ENCODE results near the gene SH3BGRL2. TPM values are rescaled to one million over a fixed set of nuclear protein-coding genes. Genes with fewer than 3 reads are reported as not detected.

Gene SH3BGRL2
- total RNA-seq, 1 experiment from 2014 or later, result 46.1 TPM

GRCh38 chr6:79634491-79635231 is 3.5 kb downstream of the SH3BGRL2 start:
- no peaks in the 10 kb centered on the region for H3K9me3 Mint-ChIP-seq (ENCODE audit: low read depth, unreplicated experiment)
- peaks cover 26% of the 10 kb centered on the region for H3K36me3 Mint-ChIP-seq (ENCODE audit: insufficient read depth, unreplicated experiment)
- BruUV-seq (replicated peaks), result no TSS peak
- CTCF ChIA-PET, result interaction anchor here (0.8 to 1.2 kb wide), 3 partner anchors 12 to 38 kb away, joined by 3 read pairs; no protein-coding TSS in a partner anchor
- no peaks in the 10 kb centered on the region for H3K27me3 Mint-ChIP-seq (ENCODE audit: unreplicated experiment)
- peak overlapping the region; percentile 93 for H3K27ac Mint-ChIP-seq (ENCODE audit: unreplicated experiment)
- TF ChIP-seq CTCF (IDR thresholded peaks at IDR 0.05; ENCODE audit: unreplicated experiment), result no peak
- no peak for DNase-seq
- peaks cover 44% of the 10 kb centered on the region for H3K4me1 Mint-ChIP-seq (ENCODE audit: low read depth, unreplicated experiment)
- peak overlapping the region; percentile 95 for H3K4me3 Mint-ChIP-seq (ENCODE audit: low read depth, unreplicated experiment)
- intact Hi-C loops (cut with micrococcal nuclease; ENCODE audit: unreplicated experiment), result loop anchor here (1.0 to 2.0 kb wide), 3 partner anchors 36 to 109 kb away; no protein-coding TSS in a partner anchor

- CTCF ChIA-PET, result interaction anchor here (0.9 to 1.2 kb wide), 2 partner anchors 11 to 32 kb away, joined by 3 read pairs; no protein-coding TSS in a partner anchor
- Mint-ChIP-seq H3K27me3 (ENCODE audit: unreplicated experiment) (no peaks in the 10 kb centered on the region), H3K36me3 (ENCODE audit: insufficient read depth, unreplicated experiment) (peaks cover 26% of the 10 kb centered on the region), H3K27ac (ENCODE audit: unreplicated experiment) (peak overlapping the region; percentile 93), H3K4me1 (ENCODE audit: low read depth, unreplicated experiment) (peaks cover 44% of the 10 kb centered on the region), H3K4me3 (ENCODE audit: low read depth, unreplicated experiment) (peak overlapping the region; percentile 95), H3K9me3 (ENCODE audit: low read depth, unreplicated experiment) (no peaks in the 10 kb centered on the region)
- no peak for TF ChIP-seq CTCF (IDR thresholded peaks at IDR 0.05; ENCODE audit: unreplicated experiment)
- intact Hi-C loops (cut with micrococcal nuclease; ENCODE audit: unreplicated experiment), result loop anchor here (1.0 to 2.0 kb wide), 3 partner anchors 36 to 110 kb away; no protein-coding TSS in a partner anchor
- DNase-seq, result no peak
- BruUV-seq (replicated peaks), result no TSS peak
Observed at GRCh38 chr6:79635232-79635543, 4.1 kb downstream of the SH3BGRL2 start.

DNA sequence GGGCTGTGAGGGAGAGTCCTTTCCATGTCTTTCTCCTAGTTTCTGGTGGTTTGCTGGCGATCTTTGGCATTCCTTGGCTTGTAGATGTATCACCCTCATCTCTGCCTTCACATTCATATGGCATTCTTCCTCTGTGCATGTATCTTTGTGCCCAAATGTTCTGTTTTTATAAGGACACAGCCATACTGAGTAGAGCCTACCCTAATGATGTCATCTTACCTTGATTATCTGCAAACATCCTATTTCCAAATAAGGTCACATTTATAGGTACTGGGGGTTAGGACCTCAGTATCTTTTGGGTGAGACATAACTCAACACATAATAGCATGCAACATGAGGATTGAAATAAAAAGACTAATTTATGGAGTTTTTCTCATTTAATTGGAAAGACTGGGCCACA is 5.5 kb downstream of the SH3BGRL2 start:
- TF ChIP-seq CTCF (IDR thresholded peaks at IDR 0.05; ENCODE audit: unreplicated experiment), result no peak
- CTCF ChIA-PET, result no interaction called here
- Mint-ChIP-seq H3K9me3 (ENCODE audit: low read depth, unreplicated experiment) (no peaks in the 10 kb centered on the region), H3K4me3 (ENCODE audit: low read depth, unreplicated experiment) (no peak overlapping the region), H3K36me3 (ENCODE audit: insufficient read depth, unreplicated experiment) (peaks cover 12% of the 10 kb centered on the region), H3K4me1 (ENCODE audit: low read depth, unreplicated experiment) (peaks cover 57% of the 10 kb centered on the region), H3K27me3 (ENCODE audit: unreplicated experiment) (no peaks in the 10 kb centered on the region), H3K27ac (ENCODE audit: unreplicated experiment) (peak overlapping the region; percentile 93)
- no peak for DNase-seq
- intact Hi-C loops (cut with micrococcal nuclease; ENCODE audit: unreplicated experiment), result no loop called here
- BruUV-seq (replicated peaks), result no TSS peak

GRCh38 chr6:79640146-79641111 is 9.3 kb downstream of the SH3BGRL2 start:
- intact Hi-C loops (cut with micrococcal nuclease; ENCODE audit: unreplicated experiment), result no loop called here
- no peak overlapping the region for H3K27ac Mint-ChIP-seq (ENCODE audit: unreplicated experiment)
- peaks cover 3% of the 10 kb centered on the region for H3K36me3 Mint-ChIP-seq (ENCODE audit: insufficient read depth, unreplicated experiment)
- H3K27me3 Mint-ChIP-seq (ENCODE audit: unreplicated experiment), result no peaks in the 10 kb centered on the region
- no peak for TF ChIP-seq CTCF (IDR thresholded peaks at IDR 0.05; ENCODE audit: unreplicated experiment)
- no peak overlapping the region for H3K4me3 Mint-ChIP-seq (ENCODE audit: low read depth, unreplicated experiment)
- peaks cover 48% of the 10 kb centered on the region for H3K4me1 Mint-ChIP-seq (ENCODE audit: low read depth, unreplicated experiment)
- CTCF ChIA-PET, result interaction anchor here (1.2 to 1.7 kb wide), 3 partner anchors 9 to 32 kb away, joined by 3 to 4 read pairs (median 3); no protein-coding TSS in a partner anchor
- no peaks in the 10 kb centered on the region for H3K9me3 Mint-ChIP-seq (ENCODE audit: low read depth, unreplicated experiment)
- BruUV-seq (replicated peaks), result no TSS peak
- no peak for DNase-seq
